ENCODE measurements around the gene CNTNAP2.

CNTNAP2 gene

DNA sequence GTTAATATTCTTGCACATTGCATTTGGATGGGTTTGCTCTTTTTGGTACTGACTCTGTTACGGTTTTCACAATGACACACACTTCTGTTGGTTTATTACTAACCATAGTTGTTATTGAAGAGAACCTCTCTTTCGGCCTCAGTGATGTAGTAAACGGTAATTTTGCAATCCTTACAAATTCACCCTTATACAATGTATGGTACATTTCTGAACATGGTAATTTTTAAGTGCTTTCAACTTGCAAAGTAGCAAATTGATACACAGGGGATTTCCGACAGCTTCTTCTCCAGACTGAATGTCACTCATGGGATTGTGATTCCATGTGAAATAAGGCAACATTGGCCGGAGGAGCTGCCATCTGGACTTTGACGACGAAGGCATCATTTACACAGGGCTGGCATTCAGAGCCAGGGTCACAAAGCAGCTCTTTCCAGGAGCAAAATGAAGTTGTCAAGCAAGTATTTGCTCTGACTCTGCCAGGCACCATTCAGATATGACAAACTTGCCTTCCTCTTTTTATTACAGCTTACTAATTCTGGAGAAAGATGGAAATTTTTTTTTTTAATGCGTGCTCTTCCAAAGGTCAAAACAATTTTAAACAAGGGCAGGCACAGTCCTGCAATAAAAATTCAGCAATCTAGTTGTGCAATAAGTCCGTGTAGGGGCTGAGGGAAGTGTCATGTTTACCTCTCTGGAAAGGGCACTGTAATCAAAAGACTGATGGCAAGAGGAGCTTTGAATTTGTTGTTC is 1762.5 kb downstream of the CNTNAP2 start:
- in situ Hi-C loops (cut with HindIII; ENCODE audit: low sequenced_read_pairs): no loop called here

DNA sequence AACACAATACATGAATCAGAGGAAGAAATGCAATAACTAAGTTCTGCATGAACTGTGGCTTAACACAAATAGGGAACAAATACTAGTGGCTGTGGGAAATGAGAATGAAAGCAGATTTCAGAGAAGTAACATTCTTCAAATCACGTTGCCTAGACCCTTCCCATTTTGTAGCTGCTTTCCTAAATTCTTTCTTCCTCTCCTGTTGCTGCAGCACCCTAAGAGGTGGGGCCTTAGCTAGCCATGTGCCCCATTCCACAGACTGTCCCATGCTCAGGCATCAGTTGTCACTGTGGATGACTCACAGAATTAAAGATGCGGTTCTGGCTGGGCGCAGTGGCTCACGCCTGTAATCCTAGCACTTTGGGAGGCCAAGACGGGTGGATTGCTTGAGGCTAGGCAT is 1769.3 kb downstream of the CNTNAP2 start:
- in situ Hi-C loops (cut with HindIII; ENCODE audit: low sequenced_read_pairs): no loop called here

DNA sequence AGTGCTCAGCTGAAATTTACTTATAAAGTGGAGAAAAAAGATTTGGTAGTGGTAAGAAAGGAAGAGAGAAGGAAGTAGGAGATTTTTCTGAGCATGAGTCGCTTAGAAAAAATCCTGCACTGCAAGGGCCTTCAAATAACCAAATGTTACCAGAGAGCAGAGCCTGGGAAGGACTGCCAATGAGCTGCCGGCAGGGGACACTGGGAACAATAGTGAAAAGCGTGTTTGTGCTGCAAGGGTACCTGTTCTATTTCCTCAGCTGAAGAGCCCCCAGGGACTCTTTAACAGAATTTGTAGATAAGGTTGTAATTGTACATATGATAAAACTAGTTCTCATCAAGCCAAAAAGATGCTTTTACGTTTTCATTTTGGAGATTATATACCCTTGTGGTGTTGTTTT is 1777.7 kb downstream of the CNTNAP2 start:
- in situ Hi-C loops (cut with HindIII; ENCODE audit: low sequenced_read_pairs): no loop called here

DNA sequence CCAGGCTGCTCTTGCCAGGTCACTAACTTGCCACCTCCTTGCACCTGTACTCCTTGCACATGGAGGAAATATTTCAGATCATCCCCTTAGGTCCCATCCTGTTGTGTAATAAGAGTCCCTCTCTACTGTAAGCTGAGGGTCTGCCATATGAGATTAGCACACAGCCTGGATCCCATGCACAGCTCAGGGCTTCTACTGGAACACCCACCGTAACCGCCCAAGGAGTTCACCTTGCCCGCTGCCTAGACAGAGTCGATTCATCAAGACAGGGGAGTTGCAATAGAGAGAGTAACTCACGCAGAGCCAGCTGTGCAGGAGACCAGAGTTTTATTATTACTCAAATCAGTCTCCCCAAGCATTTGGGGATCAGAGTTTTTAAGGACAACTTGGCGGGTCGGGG is 1779.5 kb downstream of the CNTNAP2 start:
- in situ Hi-C loops (cut with HindIII; ENCODE audit: low sequenced_read_pairs): no loop called here

DNA sequence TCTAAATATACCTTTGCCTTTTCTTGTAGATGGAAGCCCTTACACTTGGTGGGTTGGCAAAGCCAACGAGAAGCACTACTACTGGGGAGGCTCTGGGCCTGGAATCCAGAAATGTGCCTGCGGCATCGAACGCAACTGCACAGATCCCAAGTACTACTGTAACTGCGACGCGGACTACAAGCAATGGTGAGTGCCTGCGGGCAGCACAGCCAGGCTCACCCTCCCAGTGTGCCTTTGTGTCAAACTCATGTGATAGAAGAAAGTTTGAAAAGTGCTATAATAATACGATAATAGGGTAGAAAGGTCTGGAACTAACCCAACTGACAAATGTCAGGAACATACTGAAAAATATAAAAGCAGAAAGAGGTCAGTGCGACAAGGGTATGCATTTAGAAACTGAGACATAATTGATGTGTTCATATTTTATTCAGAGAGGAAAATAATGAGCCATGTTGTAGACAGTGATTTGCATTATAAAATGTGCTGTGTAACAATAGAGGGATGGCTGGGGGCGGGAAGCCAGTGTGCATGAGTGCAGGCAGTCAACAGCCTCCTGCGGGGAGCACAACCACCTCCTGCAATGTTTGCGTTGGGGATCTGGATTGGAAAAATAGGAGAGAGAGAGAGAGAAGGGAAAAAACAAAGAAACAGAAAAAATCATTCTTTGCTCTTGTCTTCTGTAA is 1787.1 kb downstream of the CNTNAP2 start:
- in situ Hi-C loops (cut with HindIII; ENCODE audit: low sequenced_read_pairs): no loop called here

DNA sequence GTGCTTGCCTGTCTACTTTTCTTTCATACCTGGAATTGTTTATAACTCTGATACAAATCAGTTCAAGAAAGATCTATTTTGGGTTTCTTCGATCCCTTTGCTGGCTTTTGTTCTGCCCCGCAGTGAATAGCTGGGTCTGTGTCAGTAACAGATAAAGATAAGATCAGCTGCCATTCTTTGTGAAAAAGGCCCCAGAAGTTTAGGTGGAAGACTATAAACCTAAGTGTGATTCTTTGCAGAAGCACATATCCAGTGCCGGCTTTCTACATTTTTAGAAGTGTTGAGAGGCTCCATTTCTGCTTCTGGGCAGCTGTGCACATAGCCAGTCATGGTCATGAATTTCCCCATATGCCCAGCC is 1787.6 kb downstream of the CNTNAP2 start:
- in situ Hi-C loops (cut with HindIII; ENCODE audit: low sequenced_read_pairs): no loop called here

DNA sequence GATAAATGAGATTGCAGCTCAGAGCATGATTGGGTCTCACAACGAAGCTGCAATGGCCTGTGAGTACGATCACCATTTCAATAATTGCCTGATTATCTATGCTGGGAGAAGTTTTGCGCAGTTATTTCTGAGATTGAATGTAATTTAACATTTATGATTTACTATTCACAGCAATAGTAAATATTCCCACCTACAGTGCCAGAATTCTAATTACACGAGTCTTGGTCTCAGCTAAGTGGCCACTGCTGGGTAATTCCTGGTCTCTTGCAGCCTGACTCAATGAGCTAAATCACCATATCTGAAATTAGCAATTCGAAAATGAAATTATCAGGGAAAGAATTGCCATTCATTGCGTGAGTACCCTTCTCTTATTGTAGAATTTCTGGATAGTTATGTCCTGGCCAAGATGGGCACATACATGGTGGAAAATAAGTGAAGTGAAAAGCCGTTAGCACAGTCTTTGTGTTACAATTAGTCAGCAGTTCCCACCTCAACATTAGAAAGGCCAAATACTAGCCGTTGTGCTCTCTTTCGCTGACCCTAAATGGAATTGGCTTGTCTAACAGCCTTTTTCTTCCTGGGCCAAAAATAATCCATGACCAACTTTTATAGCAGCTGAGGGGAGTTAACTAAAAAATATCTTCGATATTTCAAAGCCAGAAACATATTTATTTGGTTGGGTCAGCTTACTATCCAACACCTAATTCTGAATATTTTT is 1793.0 kb downstream of the CNTNAP2 start:
- in situ Hi-C loops (cut with HindIII; ENCODE audit: low sequenced_read_pairs): no loop called here

DNA sequence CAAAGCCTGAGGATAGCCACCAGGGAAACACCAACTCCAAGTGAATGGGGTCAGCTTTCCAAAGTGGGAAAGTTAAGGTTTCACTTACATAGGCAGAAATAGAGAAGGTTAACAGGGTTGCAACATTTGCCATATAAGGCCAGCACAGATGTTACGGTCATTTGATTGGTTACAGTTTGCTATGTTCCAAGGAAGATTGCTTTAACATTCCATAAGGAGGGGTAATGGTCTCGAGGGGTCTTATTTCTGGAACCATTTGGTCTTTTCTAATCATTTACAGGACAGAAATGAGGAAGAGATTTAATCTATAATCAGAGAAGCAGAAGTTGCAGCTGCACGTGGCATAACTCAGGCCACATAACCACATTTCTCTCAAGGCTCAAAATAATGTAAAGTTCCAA is 1794.6 kb downstream of the CNTNAP2 start:
- in situ Hi-C loops (cut with HindIII; ENCODE audit: low sequenced_read_pairs): no loop called here

DNA sequence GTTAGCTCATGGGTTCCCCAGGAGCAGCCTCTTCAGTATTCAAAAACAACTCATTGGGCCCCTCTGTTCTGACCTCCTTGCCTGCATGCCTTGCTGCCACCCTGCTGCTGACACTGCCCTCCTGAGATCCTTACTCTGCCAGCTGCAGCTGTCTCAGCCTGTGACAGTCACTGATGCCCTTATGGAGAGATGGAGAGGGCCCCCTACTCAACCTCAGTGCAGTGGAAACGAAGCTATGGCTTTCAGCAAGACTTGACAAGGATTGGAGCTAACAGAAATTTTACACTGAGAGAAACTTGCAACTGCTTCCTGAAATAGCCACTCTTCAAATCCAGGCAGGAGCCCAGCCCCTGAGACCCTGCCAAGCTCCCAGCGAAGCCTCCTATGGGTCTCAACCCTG is 1795.7 kb downstream of the CNTNAP2 start:
- in situ Hi-C loops (cut with HindIII; ENCODE audit: low sequenced_read_pairs): no loop called here

DNA sequence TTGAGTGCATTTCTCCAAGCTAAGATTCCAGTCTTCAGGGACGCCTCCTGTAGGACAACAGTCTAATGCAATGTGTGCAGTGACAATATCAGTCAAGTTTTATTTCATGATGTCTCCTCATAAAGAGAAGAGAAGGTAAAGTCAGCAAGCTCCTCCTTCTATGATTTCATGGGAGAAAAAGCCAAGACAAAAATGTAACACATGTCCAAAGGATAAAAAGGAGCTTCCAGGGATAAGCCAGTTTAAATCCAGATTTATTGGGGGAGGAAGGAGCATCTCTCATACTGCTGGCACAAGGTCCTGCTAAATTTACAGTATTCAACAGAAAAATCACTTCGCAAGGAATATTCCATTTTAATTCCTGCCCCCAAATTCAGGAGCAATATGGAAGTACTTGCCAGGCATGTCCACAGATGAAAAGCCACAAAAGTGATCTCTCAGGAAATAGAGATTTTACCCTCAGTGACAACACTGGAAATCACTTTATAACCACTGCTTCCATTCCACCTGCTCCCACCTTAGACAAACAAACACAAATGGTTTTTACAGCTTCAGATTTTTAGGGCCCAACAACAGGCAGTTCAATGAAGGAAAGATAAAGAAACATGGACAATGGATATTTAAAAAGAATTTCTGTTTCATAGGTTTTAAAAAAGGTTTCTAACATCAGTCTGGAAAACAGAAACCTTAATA is 1796.5 kb downstream of the CNTNAP2 start:
- in situ Hi-C loops (cut with HindIII; ENCODE audit: low sequenced_read_pairs): no loop called here

DNA sequence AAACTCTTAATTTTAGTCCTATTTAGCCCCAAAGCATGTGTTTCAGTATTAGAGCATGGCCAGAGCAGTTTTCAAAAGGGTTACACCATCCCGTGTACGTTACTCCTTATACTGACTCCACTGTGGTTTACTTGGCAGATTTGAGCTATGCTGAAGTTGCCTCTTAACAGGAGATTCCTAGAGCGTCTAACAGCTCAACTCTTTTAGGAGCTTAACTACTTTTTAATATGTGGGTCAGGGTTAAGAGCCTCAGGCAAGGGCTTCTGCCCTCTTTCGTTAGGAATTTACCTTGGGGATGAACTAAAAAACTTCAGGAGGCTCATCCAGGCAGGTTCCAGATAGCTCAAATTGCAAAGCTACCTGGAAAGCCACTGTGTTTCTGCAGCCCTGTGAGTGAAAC is 1799.2 kb downstream of the CNTNAP2 start:
- in situ Hi-C loops (cut with HindIII; ENCODE audit: low sequenced_read_pairs): no loop called here

DNA sequence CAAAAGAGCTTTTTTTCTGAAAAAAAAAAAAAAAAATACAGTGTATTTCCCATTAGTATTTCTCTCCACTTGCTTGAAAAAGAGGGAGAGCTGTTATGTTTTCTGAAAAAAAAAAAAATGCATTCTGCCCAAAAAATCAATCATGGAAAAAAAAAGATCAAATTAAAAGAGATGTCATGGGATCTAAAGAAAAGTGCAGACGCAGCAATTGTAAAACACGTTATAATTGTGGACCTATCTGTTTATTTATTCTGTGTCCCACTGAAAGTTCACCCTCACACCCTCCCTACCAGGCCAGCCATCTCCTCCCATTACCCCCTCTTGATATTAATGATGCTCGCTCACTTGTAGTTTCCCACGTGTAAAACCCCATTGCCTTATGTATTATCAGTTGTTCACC is 1800.0 kb downstream of the CNTNAP2 start:
- in situ Hi-C loops (cut with HindIII; ENCODE audit: low sequenced_read_pairs): no loop called here

DNA sequence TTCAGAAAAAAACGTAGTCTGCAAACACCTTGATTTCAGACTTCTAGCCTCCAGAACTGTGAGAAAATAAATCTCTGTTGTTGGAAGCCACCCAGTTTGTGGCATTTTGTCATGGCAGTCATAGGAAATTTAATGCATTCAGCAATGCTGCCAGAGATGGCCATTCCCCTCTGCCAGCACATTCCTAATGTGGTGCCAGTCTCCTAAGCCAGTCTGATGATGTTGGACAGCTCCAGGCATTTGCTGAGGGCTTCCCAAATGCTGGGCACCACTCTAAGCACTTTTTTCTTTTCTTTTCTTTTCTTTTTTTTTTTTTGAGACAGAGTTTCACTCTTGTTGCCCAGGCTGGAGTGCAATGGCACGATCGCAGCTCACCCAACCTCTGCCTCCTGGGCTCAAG is 1807.2 kb downstream of the CNTNAP2 start:
- in situ Hi-C loops (cut with HindIII; ENCODE audit: low sequenced_read_pairs): no loop called here

DNA sequence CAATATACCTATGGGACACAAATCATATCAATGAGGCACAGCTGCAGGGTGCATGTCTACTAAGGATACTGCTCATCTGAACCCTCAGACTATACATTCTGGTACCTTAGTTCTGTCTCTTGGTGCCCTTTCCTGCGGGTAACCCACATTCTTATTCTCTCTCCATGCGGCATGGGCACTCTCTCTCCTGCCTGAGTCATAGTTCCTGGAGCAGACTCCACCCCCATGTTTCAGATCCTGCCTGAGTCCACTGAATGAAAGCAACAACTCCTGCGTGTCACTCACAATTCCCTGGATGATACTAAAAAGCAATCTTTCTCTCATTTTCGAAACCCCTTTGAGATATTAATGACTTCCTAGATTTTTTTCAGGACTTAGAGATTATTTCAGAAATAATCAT is 1820.8 kb downstream of the CNTNAP2 start:
- in situ Hi-C loops (cut with HindIII; ENCODE audit: low sequenced_read_pairs): no loop called here

DNA sequence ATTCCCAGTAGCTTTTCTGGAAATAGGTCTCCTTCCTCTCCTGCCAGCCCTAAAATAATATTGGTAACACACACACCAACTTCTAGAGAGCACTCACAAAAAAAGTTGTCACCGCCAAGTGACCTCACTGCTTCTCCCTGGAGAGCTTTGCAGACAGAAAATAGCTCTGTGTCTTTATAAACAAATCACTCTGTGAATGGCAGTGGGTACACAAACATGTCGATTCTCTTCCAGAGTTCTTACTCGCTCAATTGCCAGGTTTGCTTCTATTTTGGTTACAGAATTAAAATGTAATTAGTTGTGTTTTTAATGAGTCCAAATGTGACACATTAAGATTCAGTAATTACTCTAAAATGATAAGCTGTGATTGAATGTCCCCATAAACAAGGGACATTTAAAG is 1824.8 kb downstream of the CNTNAP2 start:
- in situ Hi-C loops (cut with HindIII; ENCODE audit: low sequenced_read_pairs): no loop called here

DNA sequence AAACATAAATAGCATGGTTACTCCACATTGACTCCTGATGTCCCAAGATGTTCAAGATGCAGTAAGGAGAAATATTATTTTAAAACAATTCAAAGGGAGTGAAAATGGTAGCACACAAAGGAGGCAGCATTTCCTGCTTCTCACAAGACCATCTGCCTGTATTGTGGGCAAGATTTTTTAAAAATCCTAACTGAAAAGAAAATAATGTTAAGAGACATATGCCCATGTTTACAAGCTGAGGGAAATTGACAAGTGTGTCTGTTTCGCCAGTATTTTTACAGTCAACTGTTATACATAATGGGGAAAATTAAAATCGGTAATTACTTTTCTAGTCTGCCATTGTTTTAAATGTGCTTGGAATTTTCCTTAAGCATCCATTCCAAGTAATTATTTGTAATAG is 1827.7 kb downstream of the CNTNAP2 start:
- in situ Hi-C loops (cut with HindIII; ENCODE audit: low sequenced_read_pairs): no loop called here

DNA sequence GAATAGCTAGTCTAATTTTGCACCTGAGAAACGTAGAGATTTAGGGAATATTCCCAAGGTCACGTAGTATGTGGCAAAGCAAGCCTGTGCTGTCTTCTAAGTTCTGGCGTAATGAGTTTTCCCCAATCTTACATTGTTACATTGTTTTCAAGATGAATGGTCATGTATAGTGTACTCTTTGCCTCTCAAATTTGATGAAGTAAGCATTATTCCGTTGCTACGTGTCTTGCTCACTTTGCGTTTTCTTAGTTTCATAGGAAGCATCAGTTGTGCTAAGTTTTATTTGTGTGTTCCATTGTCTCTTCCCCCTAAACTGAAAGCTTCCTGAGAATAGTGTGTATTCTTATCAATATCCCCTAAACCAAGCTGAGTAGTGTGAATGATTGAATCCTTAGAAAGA is 1836.3 kb downstream of the CNTNAP2 start:
- in situ Hi-C loops (cut with HindIII; ENCODE audit: low sequenced_read_pairs): no loop called here

DNA sequence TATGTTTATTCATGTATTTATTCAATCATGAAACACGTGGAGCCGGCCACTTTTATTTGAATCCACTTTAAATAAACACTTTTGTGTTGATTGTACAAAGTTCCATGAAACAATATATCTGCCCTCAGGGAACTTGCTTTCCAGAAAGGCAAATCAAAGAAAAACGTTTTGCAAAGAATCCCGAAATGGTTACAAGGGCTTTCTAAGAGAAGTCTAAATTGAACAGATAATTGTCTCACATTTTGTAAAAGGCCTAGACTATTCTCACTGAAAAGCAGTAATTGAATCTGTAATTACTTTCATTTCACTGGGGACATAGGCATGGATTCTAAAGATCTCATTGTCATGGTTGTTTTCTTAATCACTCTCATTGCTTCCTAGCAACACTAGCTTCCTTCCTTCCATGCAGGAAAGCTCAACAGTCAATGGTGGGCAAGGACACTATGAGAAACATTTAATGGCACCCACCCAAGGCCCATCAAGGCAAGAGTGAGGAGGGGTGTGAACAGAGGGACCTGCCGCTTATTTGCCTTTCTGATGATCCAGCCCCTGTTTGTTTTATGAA is 1851.5 kb downstream of the CNTNAP2 start:
- in situ Hi-C loops (cut with HindIII; ENCODE audit: low sequenced_read_pairs): no loop called here

DNA sequence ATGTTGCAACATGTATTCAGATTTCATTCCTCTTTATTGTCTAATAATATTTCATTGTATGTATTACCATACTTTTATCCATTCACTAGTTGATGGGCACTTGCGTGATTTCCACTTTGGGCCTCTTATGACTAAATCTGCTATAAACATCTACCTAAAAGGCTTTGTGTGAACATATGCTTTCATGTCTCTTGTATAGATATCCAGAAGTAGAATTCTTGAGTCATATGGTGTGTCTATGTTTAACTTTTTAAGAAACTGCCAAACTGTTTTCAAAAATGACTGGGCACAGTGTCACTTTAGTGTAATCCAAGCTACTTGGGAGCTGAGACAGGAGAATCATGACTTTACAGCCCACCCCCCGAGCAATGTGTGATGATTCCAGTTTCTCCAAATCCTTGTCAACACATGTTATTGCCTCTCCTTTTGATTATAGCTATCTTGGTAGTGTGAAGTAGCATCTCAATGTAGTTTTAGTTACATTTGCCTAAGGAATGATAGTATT is 1855.1 kb downstream of the CNTNAP2 start:
- in situ Hi-C loops (cut with HindIII; ENCODE audit: low sequenced_read_pairs): no loop called here

DNA sequence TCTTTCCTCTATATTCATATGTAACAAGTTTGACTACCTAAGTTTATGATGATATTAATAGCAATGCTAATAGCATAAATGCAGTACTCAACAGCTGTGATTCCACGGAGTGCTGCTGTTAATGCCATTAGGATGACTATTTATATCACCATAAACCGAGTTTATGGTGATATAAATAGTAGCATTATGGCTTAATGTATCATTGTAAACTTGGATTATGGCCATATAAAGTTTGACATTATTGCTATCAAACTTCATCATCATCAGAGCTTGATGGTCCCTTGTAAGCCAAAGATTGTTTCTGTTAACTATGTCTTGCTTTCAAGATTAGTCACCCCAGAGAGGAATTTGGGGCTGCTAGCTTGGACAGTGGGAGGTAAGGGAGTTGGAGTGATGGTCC is 1861.6 kb downstream of the CNTNAP2 start:
- in situ Hi-C loops (cut with HindIII; ENCODE audit: low sequenced_read_pairs): no loop called here

DNA sequence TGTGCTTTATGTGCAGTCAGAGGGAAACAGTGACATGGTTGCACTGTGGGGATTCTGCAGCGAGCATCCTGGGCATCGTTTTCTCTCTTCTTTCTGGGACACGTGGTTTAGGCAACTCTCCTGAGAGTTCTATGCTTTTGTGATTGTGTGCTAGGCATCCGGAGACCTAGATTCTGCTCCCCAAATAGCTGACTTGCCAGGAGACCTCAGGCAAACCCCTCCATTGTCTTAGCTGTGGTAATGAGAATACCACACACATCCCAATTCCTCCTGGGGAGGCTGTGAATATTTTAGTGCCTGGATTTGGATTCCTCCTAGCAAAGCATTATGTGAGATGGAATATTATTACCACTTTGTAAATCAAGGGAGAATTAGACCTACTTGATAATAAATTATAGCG is 1862.0 kb downstream of the CNTNAP2 start:
- in situ Hi-C loops (cut with HindIII; ENCODE audit: low sequenced_read_pairs): no loop called here
